GM23338 (cell line): ENCODE results near the gene NRXN2.

Experiments used
- CREB1 ChIP-seq: fragments of 250-450 bp; sonication (Bioruptor Pico); IDR thresholded peaks from 2 replicates; pipeline ENCODE4 v1.5.0; 2020; ENCODE audit warnings: low read depth, mild to moderate bottlenecking, moderate library complexity
- ETS1 ChIP-seq: IDR thresholded peaks from 2 replicates; pipeline ENCODE4 v1.6.1; 2016; ENCODE audit warnings: antibody characterized with exemption
- EZH2 ChIP-seq: fragments of 200-600 bp; sonication (generic); IDR thresholded peaks from one replicate; pipeline ENCODE4 v1.8.0; 2017; ENCODE audit warnings: antibody characterized with exemption, mild to moderate bottlenecking, low read depth; ENCODE audit not compliant: unreplicated experiment
- EZH2phosphoT487 ChIP-seq: fragments of 200-600 bp; sonication (generic); IDR thresholded peaks from one replicate; pipeline ENCODE4 v1.8.1; 2018; ENCODE audit warnings: antibody characterized with exemption; ENCODE audit not compliant: unreplicated experiment
- JUNB ChIP-seq: IDR thresholded peaks from one replicate; pipeline ENCODE4 v1.6.1; 2016; ENCODE audit warnings: antibody characterized with exemption; ENCODE audit not compliant: unreplicated experiment
- NANOG ChIP-seq: IDR thresholded peaks from 2 replicates; pipeline ENCODE4 v1.6.1; 2016; ENCODE audit warnings: antibody characterized with exemption, borderline replicate concordance
- POLR2AphosphoS5 ChIP-seq: IDR thresholded peaks from 2 replicates; pipeline ENCODE4 v1.6.1; 2016; ENCODE audit warnings: antibody characterized with exemption, low read depth
- STAT1 ChIP-seq: IDR thresholded peaks from one replicate; pipeline ENCODE4 v1.6.1; 2016; ENCODE audit warnings: antibody characterized with exemption; ENCODE audit not compliant: unreplicated experiment
- ZNF114 ChIP-seq: fragments of 250-450 bp; sonication (Bioruptor Pico); IDR thresholded peaks from 2 replicates; pipeline ENCODE4 v1.5.0; 2020; ENCODE audit warnings: mild to moderate bottlenecking, moderate library complexity
- ZNF331 ChIP-seq: fragments of 250-450 bp; sonication (Bioruptor Pico); IDR thresholded peaks from 2 replicates; pipeline ENCODE4 v1.5.0; 2020; ENCODE audit warnings: low read depth, mild to moderate bottlenecking, moderate library complexity
- ZNF462 ChIP-seq: fragments of 250-450 bp; sonication (Bioruptor Pico); IDR thresholded peaks from 2 replicates; pipeline ENCODE4 v1.5.0; 2020; ENCODE audit warnings: mild to moderate bottlenecking, moderate library complexity
- TF ChIP-seq, protein P1 (sequence below), 2 experiments: fragments of 200-600 bp in 1 of 2; sonication (generic) in 1 of 2; conservative IDR thresholded peaks; 2 replicates each; pipeline versions ENCODE4 v1.5.1 to v1.6.1; 2016 to 2017; ENCODE audit warnings: antibody characterized with exemption in 2 of 2, low read depth in 2 of 2, mild to moderate bottlenecking in 2 of 2, moderate library complexity in 1 of 2
- TF ChIP-seq, protein P2 (sequence below): IDR thresholded peaks from one replicate; pipeline ENCODE4 v1.6.1; 2018; ENCODE audit warnings: antibody characterized with exemption; ENCODE audit not compliant: unreplicated experiment

- TF ChIP-seq, protein P1, sequence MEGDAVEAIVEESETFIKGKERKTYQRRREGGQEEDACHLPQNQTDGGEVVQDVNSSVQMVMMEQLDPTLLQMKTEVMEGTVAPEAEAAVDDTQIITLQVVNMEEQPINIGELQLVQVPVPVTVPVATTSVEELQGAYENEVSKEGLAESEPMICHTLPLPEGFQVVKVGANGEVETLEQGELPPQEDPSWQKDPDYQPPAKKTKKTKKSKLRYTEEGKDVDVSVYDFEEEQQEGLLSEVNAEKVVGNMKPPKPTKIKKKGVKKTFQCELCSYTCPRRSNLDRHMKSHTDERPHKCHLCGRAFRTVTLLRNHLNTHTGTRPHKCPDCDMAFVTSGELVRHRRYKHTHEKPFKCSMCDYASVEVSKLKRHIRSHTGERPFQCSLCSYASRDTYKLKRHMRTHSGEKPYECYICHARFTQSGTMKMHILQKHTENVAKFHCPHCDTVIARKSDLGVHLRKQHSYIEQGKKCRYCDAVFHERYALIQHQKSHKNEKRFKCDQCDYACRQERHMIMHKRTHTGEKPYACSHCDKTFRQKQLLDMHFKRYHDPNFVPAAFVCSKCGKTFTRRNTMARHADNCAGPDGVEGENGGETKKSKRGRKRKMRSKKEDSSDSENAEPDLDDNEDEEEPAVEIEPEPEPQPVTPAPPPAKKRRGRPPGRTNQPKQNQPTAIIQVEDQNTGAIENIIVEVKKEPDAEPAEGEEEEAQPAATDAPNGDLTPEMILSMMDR (conservative IDR thresholded peaks at IDR 0.05; ENCODE audit: low read depth in 2 of 2) = no peak
- no peak for TF ChIP-seq EZH2phosphoT487
- no peak for TF ChIP-seq EZH2
- TF ChIP-seq CREB1 (CRISPR knock-in tag) = no peak
- TF ChIP-seq POLR2AphosphoS5 = no peak
- TF ChIP-seq, protein P2, sequence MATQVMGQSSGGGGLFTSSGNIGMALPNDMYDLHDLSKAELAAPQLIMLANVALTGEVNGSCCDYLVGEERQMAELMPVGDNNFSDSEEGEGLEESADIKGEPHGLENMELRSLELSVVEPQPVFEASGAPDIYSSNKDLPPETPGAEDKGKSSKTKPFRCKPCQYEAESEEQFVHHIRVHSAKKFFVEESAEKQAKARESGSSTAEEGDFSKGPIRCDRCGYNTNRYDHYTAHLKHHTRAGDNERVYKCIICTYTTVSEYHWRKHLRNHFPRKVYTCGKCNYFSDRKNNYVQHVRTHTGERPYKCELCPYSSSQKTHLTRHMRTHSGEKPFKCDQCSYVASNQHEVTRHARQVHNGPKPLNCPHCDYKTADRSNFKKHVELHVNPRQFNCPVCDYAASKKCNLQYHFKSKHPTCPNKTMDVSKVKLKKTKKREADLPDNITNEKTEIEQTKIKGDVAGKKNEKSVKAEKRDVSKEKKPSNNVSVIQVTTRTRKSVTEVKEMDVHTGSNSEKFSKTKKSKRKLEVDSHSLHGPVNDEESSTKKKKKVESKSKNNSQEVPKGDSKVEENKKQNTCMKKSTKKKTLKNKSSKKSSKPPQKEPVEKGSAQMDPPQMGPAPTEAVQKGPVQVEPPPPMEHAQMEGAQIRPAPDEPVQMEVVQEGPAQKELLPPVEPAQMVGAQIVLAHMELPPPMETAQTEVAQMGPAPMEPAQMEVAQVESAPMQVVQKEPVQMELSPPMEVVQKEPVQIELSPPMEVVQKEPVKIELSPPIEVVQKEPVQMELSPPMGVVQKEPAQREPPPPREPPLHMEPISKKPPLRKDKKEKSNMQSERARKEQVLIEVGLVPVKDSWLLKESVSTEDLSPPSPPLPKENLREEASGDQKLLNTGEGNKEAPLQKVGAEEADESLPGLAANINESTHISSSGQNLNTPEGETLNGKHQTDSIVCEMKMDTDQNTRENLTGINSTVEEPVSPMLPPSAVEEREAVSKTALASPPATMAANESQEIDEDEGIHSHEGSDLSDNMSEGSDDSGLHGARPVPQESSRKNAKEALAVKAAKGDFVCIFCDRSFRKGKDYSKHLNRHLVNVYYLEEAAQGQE = no peak
- no peak for TF ChIP-seq ETS1
- TF ChIP-seq ZNF331 = no peak
- TF ChIP-seq JUNB = no peak
- no peak for TF ChIP-seq STAT1
- TF ChIP-seq ZNF114 (CRISPR knock-in tag) = no peak
- TF ChIP-seq ZNF462 (CRISPR knock-in tag) = no peak
- no peak for TF ChIP-seq NANOG
Observed at GRCh38 chr11:64600281-64600992, 122.6 kb downstream of the NRXN2 start.
